ENCODE results near the gene PTPRO. TPM values are rescaled to one million over a fixed set of nuclear protein-coding genes. Genes with fewer than 3 reads are reported as not detected.

PTPRO gene
- total and polyA plus RNA-seq, 2 donors, result 2.9 to 3.9 TPM

DNA sequence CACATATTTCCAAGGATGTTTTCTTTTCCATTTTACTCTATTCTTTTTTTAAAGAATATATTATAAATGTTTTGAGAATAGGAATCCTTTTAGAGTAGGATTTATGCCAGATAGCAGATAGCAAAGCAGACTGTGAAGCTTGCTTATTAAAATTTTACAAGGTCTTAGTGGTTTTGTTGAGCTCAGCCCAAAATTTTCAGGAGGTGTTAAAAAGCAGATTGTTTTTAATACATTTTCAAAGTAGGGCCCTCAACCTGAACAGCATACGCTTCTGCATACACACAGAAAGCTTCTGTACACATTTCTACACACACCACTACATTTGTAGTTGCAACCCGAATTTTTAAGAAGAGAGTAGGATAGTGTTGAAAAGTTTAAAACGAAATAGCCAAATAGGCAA lies 315.9 kb downstream of the PTPRO start:
- no peak overlapping the region for H3K4me3 ChIP-seq (ENCODE audit: low read length in 2 of 2)
- H3K36me3 ChIP-seq (ENCODE audit: control insufficient read depth in 2 of 2, insufficient read depth in 2 of 2, low read length in 1 of 2), result no peaks in the 10 kb centered on the region
- no peak overlapping the region for H3K27ac ChIP-seq (ENCODE audit: low read depth in 1 of 2, low read length in 1 of 2)
- 89% methylated on average over 3 of the region's 3 CpGs for WGBS
- H3K27me3 ChIP-seq (ENCODE audit: control insufficient read depth in 2 of 2, insufficient read depth in 1 of 2, low read length in 1 of 2), result no peaks in the 10 kb centered on the region
- no peaks in the 10 kb centered on the region for H3K9me3 ChIP-seq (ENCODE audit: control insufficient read depth in 2 of 2, insufficient read depth in 1 of 2, low read length in 1 of 2)
- no peaks in the 10 kb centered on the region for H3K4me1 ChIP-seq (ENCODE audit: control insufficient read depth in 2 of 2, insufficient read depth in 2 of 2, low read length in 2 of 2)
- DNase-seq (ENCODE audit: low read depth in 6 of 9, low spot score in 9 of 9), result no peak

DNA sequence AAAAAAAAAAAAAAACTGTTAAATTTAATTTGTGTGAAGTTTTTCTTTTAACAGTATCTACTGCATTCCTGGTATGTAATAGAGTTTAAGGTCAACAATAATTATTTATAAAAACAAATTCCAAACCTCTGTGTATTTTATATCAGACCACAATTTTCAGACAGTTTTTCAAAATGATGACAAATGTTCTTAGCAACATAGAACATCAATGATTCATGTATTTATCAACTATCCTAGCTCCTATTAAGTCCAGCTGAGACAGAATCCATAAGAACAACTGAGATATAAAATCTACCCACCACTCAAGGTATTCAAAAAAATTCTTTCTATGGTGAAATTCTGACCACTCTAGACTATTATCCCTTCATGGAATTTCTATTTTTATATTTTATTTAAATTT lies 322.4 kb downstream of the PTPRO start:
- Histone ChIP-seq H3K9me3 (ENCODE audit: control insufficient read depth in 2 of 2, insufficient read depth in 1 of 2, low read length in 1 of 2) (no peaks in the 10 kb centered on the region), H3K4me3 (ENCODE audit: low read length in 2 of 2) (no peak overlapping the region), H3K36me3 (ENCODE audit: control insufficient read depth in 2 of 2, insufficient read depth in 2 of 2, low read length in 1 of 2) (no peaks in the 10 kb centered on the region), H3K27ac (ENCODE audit: low read depth in 1 of 2, low read length in 1 of 2) (no peak overlapping the region), H3K27me3 (ENCODE audit: control insufficient read depth in 2 of 2, insufficient read depth in 1 of 2, low read length in 1 of 2) (no peaks in the 10 kb centered on the region), H3K4me1 (ENCODE audit: control insufficient read depth in 2 of 2, insufficient read depth in 2 of 2, low read length in 2 of 2) (no peaks in the 10 kb centered on the region)
- no peak for DNase-seq (ENCODE audit: low read depth in 6 of 9, low spot score in 9 of 9)

DNA sequence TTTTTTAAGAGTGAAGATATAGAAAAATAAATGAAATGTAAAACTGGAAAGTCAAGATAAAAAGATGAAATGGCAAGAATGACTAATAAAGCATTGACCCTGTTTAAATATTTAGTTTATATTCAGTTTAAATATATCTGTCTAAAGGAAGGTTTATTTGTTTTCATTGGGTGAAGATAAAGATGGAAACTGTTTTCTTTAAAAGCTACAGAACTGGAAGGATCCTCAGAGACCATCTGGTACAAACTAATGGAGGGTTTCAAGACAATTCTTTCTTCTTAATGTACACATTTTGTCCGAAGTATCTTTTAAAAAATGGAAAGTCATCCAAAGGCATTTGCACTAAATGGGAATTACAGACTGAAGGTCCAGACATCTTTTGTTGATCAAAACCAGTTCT lies 324.3 kb downstream of the PTPRO start:
- no peaks in the 10 kb centered on the region for H3K9me3 ChIP-seq (ENCODE audit: control insufficient read depth in 2 of 2, insufficient read depth in 1 of 2, low read length in 1 of 2)
- DNase-seq (ENCODE audit: low read depth in 6 of 9, low spot score in 9 of 9), result no peak
- no peak overlapping the region for H3K27ac ChIP-seq (ENCODE audit: low read depth in 1 of 2, low read length in 1 of 2)
- H3K36me3 ChIP-seq (ENCODE audit: control insufficient read depth in 2 of 2, insufficient read depth in 2 of 2, low read length in 1 of 2), result no peaks in the 10 kb centered on the region
- H3K27me3 ChIP-seq (ENCODE audit: control insufficient read depth in 2 of 2, insufficient read depth in 1 of 2, low read length in 1 of 2), result no peaks in the 10 kb centered on the region
- H3K4me3 ChIP-seq (ENCODE audit: low read length in 2 of 2), result no peak overlapping the region
- WGBS, result 0% methylated on average over 1 of the region's 1 CpG
- H3K4me1 ChIP-seq (ENCODE audit: control insufficient read depth in 2 of 2, insufficient read depth in 2 of 2, low read length in 2 of 2), result no peaks in the 10 kb centered on the region

Other genes starting within 250 kb of the PTPRO start
- 1.4 TPM for gene RERG, start 101.1 kb upstream of the PTPRO start, total RNA-seq
- gene RERG, start 101.1 kb upstream of the PTPRO start, polyA plus RNA-seq, result 3.1 TPM

Data from thymus (tissue), 11 donors.